Breast epithelium (tissue), 3 donors: ENCODE results near the gene SERINC4.

ENCODE experiments used
- CTCF ChIP-seq, 3 donors: fragments of 450-650 bp; IDR thresholded peaks; one replicate each; pipeline ENCODE4 v1.5.1; 2016 to 2017; ENCODE audit warnings: antibody characterized with exemption in 3 of 3, mild to moderate bottlenecking in 3 of 3, moderate library complexity in 3 of 3
- POLR2AphosphoS5 ChIP-seq, 3 donors: sonication (generic); formaldehyde crosslinking; IDR thresholded peaks; one replicate each; pipeline ENCODE4 v1.6.1; 2017; ENCODE audit warnings: antibody characterized with exemption in 3 of 3

GRCh38 chr15:43799209-43799944 lies 643 bp downstream of the SERINC4 start:
- no peak for TF ChIP-seq CTCF (IDR thresholded peaks at IDR 0.05)
- no peak for TF ChIP-seq POLR2AphosphoS5 (IDR thresholded peaks at IDR 0.05)
